HepG2 (cell line): ENCODE measurements around the gene SIKE1. TPM values are rescaled to one million over a fixed set of nuclear protein-coding genes. Genes with fewer than 3 reads are reported as not detected.

Source experiments
- ARNT2 ChIP-seq: sonication (generic); formaldehyde crosslinking; IDR thresholded peaks from 2 replicates; pipeline ENCODE4 v1.8.0; 2022; ENCODE audit warnings: mild to moderate bottlenecking, low read depth, missing genetic modification reagents, moderate library complexity
- DNMT3B ChIP-seq: conservative IDR thresholded peaks from 2 replicates; pipeline ENCODE4 v1.6.1; 2016; ENCODE audit warnings: missing biosample characterization, control low read depth
- DZIP1 ChIP-seq: sonication (generic); formaldehyde crosslinking; IDR thresholded peaks from 2 replicates; pipeline ENCODE4 v1.5.0; 2020; ENCODE audit warnings: mild to moderate bottlenecking, missing genetic modification reagents
- LRRFIP1 ChIP-seq: sonication (generic); formaldehyde crosslinking; conservative IDR thresholded peaks from 2 replicates; pipeline ENCODE4 v1.4.0; 2020; ENCODE audit warnings: missing genetic modification reagents
- MTF2 ChIP-seq: sonication (generic); formaldehyde crosslinking; IDR thresholded peaks from 2 replicates; pipeline ENCODE4 v1.5.0; 2020; ENCODE audit warnings: missing genetic modification reagents, borderline replicate concordance
- NCOR1 ChIP-seq: fragments of 200-600 bp; sonication (generic); IDR thresholded peaks from 2 replicates; pipeline ENCODE4 v1.7.0; 2017; ENCODE audit warnings: antibody characterized with exemption, low read length, borderline replicate concordance
- RBAK ChIP-seq: sonication (generic); formaldehyde crosslinking; IDR thresholded peaks from 2 replicates; pipeline ENCODE4 v1.5.1; 2020; ENCODE audit warnings: mild to moderate bottlenecking, missing genetic modification reagents
- SNAI1 ChIP-seq: sonication (generic); formaldehyde crosslinking; IDR thresholded peaks from 2 replicates; pipeline ENCODE4 v1.5.0; 2020; ENCODE audit warnings: mild to moderate bottlenecking, missing genetic modification reagents, borderline replicate concordance
- ZNF501 ChIP-seq: sonication (generic); formaldehyde crosslinking; IDR thresholded peaks from 2 replicates; pipeline ENCODE4 v1.5.1; 2020; ENCODE audit warnings: mild to moderate bottlenecking, moderate library complexity, missing genetic modification reagents
- ZNF576 ChIP-seq: sonication (generic); formaldehyde crosslinking; IDR thresholded peaks from 2 replicates; pipeline ENCODE4 v1.4.0; 2020; ENCODE audit warnings: mild to moderate bottlenecking, missing genetic modification reagents
- ZNF629 ChIP-seq: sonication (generic); formaldehyde crosslinking; conservative IDR thresholded peaks from 2 replicates; pipeline ENCODE4 v1.5.0; 2020; ENCODE audit warnings: missing genetic modification reagents
- ZNF646 ChIP-seq: sonication (generic); formaldehyde crosslinking; IDR thresholded peaks from 2 replicates; pipeline ENCODE4 v1.9.0; 2021; ENCODE audit warnings: mild to moderate bottlenecking, missing genetic modification reagents
- ZNF660 ChIP-seq: sonication (generic); formaldehyde crosslinking; IDR thresholded peaks from 2 replicates; pipeline ENCODE4 v1.5.1; 2020; ENCODE audit warnings: mild to moderate bottlenecking, low read depth, missing genetic modification reagents, borderline replicate concordance
- ZNF772 ChIP-seq: sonication (generic); formaldehyde crosslinking; IDR thresholded peaks from 2 replicates; pipeline ENCODE4 v1.5.0; 2020; ENCODE audit warnings: mild to moderate bottlenecking, missing genetic modification reagents
- ZNF781 ChIP-seq: sonication (generic); formaldehyde crosslinking; IDR thresholded peaks from 2 replicates; pipeline ENCODE4 v1.5.1; 2020; ENCODE audit warnings: borderline replicate concordance, mild to moderate bottlenecking, missing genetic modification reagents; ENCODE audit errors: not compliant biosample characterization
- ZNF839 ChIP-seq: sonication (generic); formaldehyde crosslinking; IDR thresholded peaks from 2 replicates; pipeline ENCODE4 v1.4.0; 2020; ENCODE audit warnings: missing genetic modification reagents, mild to moderate bottlenecking, borderline replicate concordance
- polyA plus RNA-seq, 8 experiments: library from polyadenylated mRNA; depleted of rRNA in 3 of 8; stranded (reverse) in 7 of 8; unstranded in 1 of 8; fragments of >200 nt; fragmentation: Illumina TruSeq in 4 of 8; extraction: Trizol in 4 of 8; gene quantifications; 2 replicates each; pipeline versions ENCODE4 v1.2.1 to v1.2.3, GENCODE V29; 2011 to 2016; ENCODE audit warnings: low read depth in 4 of 8, missing spikeins in 1 of 8, mixed read lengths in 1 of 8; ENCODE audit not compliant: insufficient read depth in 1 of 8
- total RNA-seq, 5 experiments: library from RNA; depleted of rRNA; stranded (reverse); fragments of >200 nt; fragmentation: Illumina TruSeq; extraction: Trizol; gene quantifications; 2 replicates each; pipeline ENCODE4 v1.2.3, GENCODE V29; 2016; ENCODE audit warnings: low read depth in 1 of 5

The SIKE1 gene
- total and polyA plus RNA-seq, 2 of the 13 experiments (the other 11 are each of a cell fraction or from before 2014, with no cell fraction given): 36.5 to 58.4 TPM

GRCh38 chr1:114757455-114758255 is 22.8 kb downstream of the SIKE1 start, which contains the start of gene CSDE1 (continued):
- TF ChIP-seq ZNF501 (CRISPR knock-in tag) (peak; percentile 93), RBAK (CRISPR knock-in tag) (0 out of 2 replicates have a peak, but pooled peaks have one; percentile 24), ZNF629 (no peak), DNMT3B (no peak), MTF2 (CRISPR knock-in tag) (0 out of 2 replicates have a peak, but pooled peaks have one; percentile 69), ZNF839 (0 out of 2 replicates have a peak, but pooled peaks have one; percentile 27), ZNF646 (CRISPR knock-in tag) (no peak), ZNF781 (CRISPR knock-in tag) (no peak), ARNT2 (CRISPR knock-in tag) (peak; percentile 93; the same call in 1 of the 2 replicates), ZNF772 (CRISPR knock-in tag) (no peak; the same call in 1 of the 2 replicates), DZIP1 (CRISPR knock-in tag) (no peak), ZNF660 (no peak), NCOR1 (peak; percentile 53; the same call in 1 of the 2 replicates), ZNF576 (CRISPR knock-in tag) (no peak), SNAI1 (no peak), LRRFIP1 (no peak)
